Measurements from ENCODE around the gene FAF2. TPM values are rescaled to one million over a fixed set of nuclear protein-coding genes. Genes with fewer than 3 reads are reported as not detected.

Gene FAF2
- total and polyA plus RNA-seq, 3 experiments from 2014 or later: 13.5 to 45.2 (median 45.1) TPM

GRCh38 chr5:176543428-176544182, 95.4 kb downstream of the FAF2 start:
- peaks cover 65 to 82% (median 74%) of the 10 kb centered on the region in 3 donors for H3K4me1 Mint-ChIP-seq
- H3K4me3 ChIP-seq (ENCODE audit: low read length): peak overlapping the region; percentile 92
- POLR2A ChIA-PET: interaction anchor here (0.6 to 4.1 kb wide), 13 partner anchors 8 to 387 kb away, joined by 3 to 51 read pairs (median 7); partner anchors contain the start of genes FAF2, HIGD2A and NOP16

GRCh38 chr5:176545388-176545736, 97.2 kb downstream of the FAF2 start:
- Histone ChIP-seq H3K27me3 (ENCODE audit: insufficient read depth, low read length, poor library complexity, severe bottlenecking) (no peaks in the 10 kb centered on the region), H3K36me3 (ENCODE audit: insufficient read depth, low read length) (no peaks in the 10 kb centered on the region), H3K4me1 (ENCODE audit: insufficient read depth, low read length) (peaks cover 58% of the 10 kb centered on the region), H3K27ac (ENCODE audit: low read depth, low read length) (no peak overlapping the region), H3K9me3 (ENCODE audit: low read length) (no peaks in the 10 kb centered on the region), H3K4me3 (ENCODE audit: low read length) (no peak overlapping the region)
- Mint-ChIP-seq H3K27ac (peak overlapping the region; percentile 48 to 98 (median 87)), H3K9me3 (no peaks in the 10 kb centered on the region), H3K4me1 (peaks cover 50 to 73% (median 57%) of the 10 kb centered on the region in 3 donors), H3K4me3 (peak overlapping the region in 5 of 7 donors; percentile 19 to 93 (median 65)), H3K27me3 (peaks cover 0 to 1% of the 10 kb centered on the region in 2 donors), H3K36me3 (peaks cover 0 to 7% (median 0%) of the 10 kb centered on the region in 3 donors)
- DNase-seq: no peak
- CTCF ChIA-PET: interaction anchor here (2.5 to 6.4 kb wide), 3 partner anchors 13 to 129 kb away, joined by 14 to 90 read pairs (median 39); partner anchors contain the start of gene CLTB
- POLR2A ChIA-PET: interaction anchor here (2.7 kb wide), 1 partner anchor 10 kb away, joined by 13 read pairs; no protein-coding TSS in a partner anchor

More at GRCh38 chr5:176543428-176544182, 95.4 kb downstream of the FAF2 start:
- Histone ChIP-seq H3K9me3 (ENCODE audit: low read length) (no peaks in the 10 kb centered on the region), H3K4me1 (ENCODE audit: insufficient read depth, low read length) (peaks cover 69% of the 10 kb centered on the region), H3K27ac (ENCODE audit: low read depth, low read length) (peak overlapping the region; percentile 85), H3K36me3 (ENCODE audit: insufficient read depth, low read length) (no peaks in the 10 kb centered on the region), H3K27me3 (ENCODE audit: insufficient read depth, low read length, poor library complexity, severe bottlenecking) (no peaks in the 10 kb centered on the region)
- H3K27ac Mint-ChIP-seq: peak overlapping the region; percentile 96 to 99 (median 98)
- peak; percentile 60 to 82 (median 74) for DNase-seq
- CTCF ChIA-PET: interaction anchor here (0.8 to 6.4 kb wide), 17 partner anchors 9 to 127 kb away, joined by 3 to 90 read pairs (median 5); partner anchors contain the start of genes CLTB and FAF2
- H3K4me3 Mint-ChIP-seq: peak overlapping the region; percentile 92 to 97 (median 93)
- H3K36me3 Mint-ChIP-seq: peaks cover 0 to 7% (median 0%) of the 10 kb centered on the region in 3 donors
- peaks cover 0 to 1% of the 10 kb centered on the region in 2 donors for H3K27me3 Mint-ChIP-seq
- no peaks in the 10 kb centered on the region for H3K9me3 Mint-ChIP-seq

- H3K4me1 ChIP-seq (ENCODE audit: insufficient read depth, low read length): peaks cover 58% of the 10 kb centered on the region
- no peaks in the 10 kb centered on the region for H3K9me3 Mint-ChIP-seq
- H3K4me1 Mint-ChIP-seq: peaks cover 47 to 73% (median 54%) of the 10 kb centered on the region in 3 donors
- no peaks in the 10 kb centered on the region for H3K27me3 ChIP-seq (ENCODE audit: insufficient read depth, low read length, poor library complexity, severe bottlenecking)
- H3K4me3 ChIP-seq (ENCODE audit: low read length): no peak overlapping the region
- H3K36me3 Mint-ChIP-seq: peaks cover 0 to 7% (median 0%) of the 10 kb centered on the region in 3 donors
- peak overlapping the region in 2 of 7 donors; percentile 36 to 63 for H3K4me3 Mint-ChIP-seq
- no peak for DNase-seq
- H3K27ac Mint-ChIP-seq: peak overlapping the region; percentile 39 to 98 (median 78)
- no peaks in the 10 kb centered on the region for H3K9me3 ChIP-seq (ENCODE audit: low read length)
- no peaks in the 10 kb centered on the region for H3K36me3 ChIP-seq (ENCODE audit: insufficient read depth, low read length)
- ChIA-PET POLR2A (interaction anchor here (1.3 to 2.7 kb wide), 2 partner anchors 10 to 11 kb away, joined by 3 to 13 read pairs; no protein-coding TSS in a partner anchor), CTCF (interaction anchor here (0.5 to 6.4 kb wide), 3 partner anchors 14 to 129 kb away, joined by 3 to 90 read pairs (median 39); partner anchors contain the start of gene CLTB)
- no peak overlapping the region for H3K27ac ChIP-seq (ENCODE audit: low read depth, low read length)
- peaks cover 0 to 1% of the 10 kb centered on the region in 2 donors for H3K27me3 Mint-ChIP-seq
Measured at GRCh38 chr5:176545737-176546509, 97.7 kb downstream of the FAF2 start.

GRCh38 chr5:176547802-176548201, 99.6 kb downstream of the FAF2 start:
- POLR2A ChIA-PET: no interaction called here
- H3K36me3 ChIP-seq (ENCODE audit: insufficient read depth, low read length): no peaks in the 10 kb centered on the region
- CTCF ChIA-PET: interaction anchor here (1.0 to 1.5 kb wide), 3 partner anchors 14 to 131 kb away, joined by 3 to 4 read pairs (median 3); no protein-coding TSS in a partner anchor
- H3K4me3 ChIP-seq (ENCODE audit: low read length): no peak overlapping the region
- no peaks in the 10 kb centered on the region for H3K27me3 ChIP-seq (ENCODE audit: insufficient read depth, low read length, poor library complexity, severe bottlenecking)
- H3K36me3 Mint-ChIP-seq: peaks cover 0 to 5% (median 0%) of the 10 kb centered on the region in 3 donors
- H3K4me1 ChIP-seq (ENCODE audit: insufficient read depth, low read length): peaks cover 46% of the 10 kb centered on the region
- H3K27me3 Mint-ChIP-seq: peaks cover 0 to 1% of the 10 kb centered on the region in 2 donors
- H3K27ac Mint-ChIP-seq: peak overlapping the region; percentile 60 to 84 (median 79)
- H3K4me3 Mint-ChIP-seq: peak overlapping the region in 1 of 7 donors; percentile 21
- no peaks in the 10 kb centered on the region for H3K9me3 Mint-ChIP-seq
- H3K4me1 Mint-ChIP-seq: peaks cover 37 to 69% (median 40%) of the 10 kb centered on the region in 3 donors
- H3K27ac ChIP-seq (ENCODE audit: low read depth, low read length): no peak overlapping the region
- DNase-seq: no peak
- no peaks in the 10 kb centered on the region for H3K9me3 ChIP-seq (ENCODE audit: low read length)

GRCh38 chr5:176548967-176549444, 100.8 kb downstream of the FAF2 start, which contains the start of gene CDHR2:
Gene CDHR2 (plus strand): TSS chr5:176549342. CDS start chr5:176565353, 16,011 bp downstream.
- H3K36me3 ChIP-seq (ENCODE audit: insufficient read depth, low read length): no peaks in the 10 kb centered on the region
- ChIA-PET POLR2A (interaction anchor here (1.6 to 2.3 kb wide), 2 partner anchors 11 to 101 kb away, joined by 8 to 10 read pairs; partner anchors contain the start of genes FAF2 and RNF44), CTCF (interaction anchor here (1.0 to 1.3 kb wide), 2 partner anchors 21 to 101 kb away, joined by 3 to 4 read pairs; partner anchors contain the start of gene FAF2)
- peaks cover 48% of the 10 kb centered on the region for H3K4me1 ChIP-seq (ENCODE audit: insufficient read depth, low read length)
- Mint-ChIP-seq H3K9me3 (no peaks in the 10 kb centered on the region), H3K27ac (peak within 1 kb of the TSS; percentile 53 to 87 (median 78)), H3K4me3 (peak within 1 kb of the TSS in 1 of 7 donors; percentile 67), H3K4me1 (peaks cover 42 to 76% (median 45%) of the 10 kb centered on the region in 3 donors), H3K27me3 (peaks cover 0 to 1% of the 10 kb centered on the region in 2 donors), H3K36me3 (peaks cover 0 to 2% (median 0%) of the 10 kb centered on the region in 3 donors)
- DNase-seq: no peak
- no peak within 1 kb of the TSS for H3K4me3 ChIP-seq (ENCODE audit: low read length)
- no peaks in the 10 kb centered on the region for H3K9me3 ChIP-seq (ENCODE audit: low read length)
- H3K27me3 ChIP-seq (ENCODE audit: insufficient read depth, low read length, poor library complexity, severe bottlenecking): no peaks in the 10 kb centered on the region
- no peak within 1 kb of the TSS for H3K27ac ChIP-seq (ENCODE audit: low read depth, low read length)

GRCh38 chr5:176549871-176550270, 101.7 kb downstream of the FAF2 start:
- DNase-seq: no peak
- no peaks in the 10 kb centered on the region for H3K9me3 ChIP-seq (ENCODE audit: low read length)
- peaks cover 48% of the 10 kb centered on the region for H3K4me1 ChIP-seq (ENCODE audit: insufficient read depth, low read length)
- ChIA-PET CTCF (interaction anchor here (1.0 to 1.3 kb wide), 2 partner anchors 20 to 102 kb away, joined by 3 to 4 read pairs; partner anchors contain the start of gene FAF2), POLR2A (interaction anchor here (1.0 to 2.3 kb wide), 3 partner anchors 12 to 102 kb away, joined by 3 to 10 read pairs (median 8); partner anchors contain the start of genes FAF2 and RNF44)
- no peaks in the 10 kb centered on the region for H3K27me3 ChIP-seq (ENCODE audit: insufficient read depth, low read length, poor library complexity, severe bottlenecking)
- H3K4me3 ChIP-seq (ENCODE audit: low read length): no peak overlapping the region
- H3K36me3 Mint-ChIP-seq: peaks cover 0 to 2% (median 0%) of the 10 kb centered on the region in 3 donors
- no peaks in the 10 kb centered on the region for H3K27me3 Mint-ChIP-seq
- H3K9me3 Mint-ChIP-seq: no peaks in the 10 kb centered on the region
- no peaks in the 10 kb centered on the region for H3K36me3 ChIP-seq (ENCODE audit: insufficient read depth, low read length)
- no peak overlapping the region for H3K4me3 Mint-ChIP-seq
- peak overlapping the region in 6 of 8 donors; percentile 29 to 87 (median 58) for H3K27ac Mint-ChIP-seq
- H3K4me1 Mint-ChIP-seq: peaks cover 42 to 77% (median 45%) of the 10 kb centered on the region in 3 donors
- H3K27ac ChIP-seq (ENCODE audit: low read depth, low read length): no peak overlapping the region
